HG02840 (cell line): Measurements from ENCODE around the gene ATP8A1.
"Not testable (repeated sequence)": the region's sequence is repeated elsewhere in the genome, so short reads cannot be mapped to it uniquely, and the experiment has no call there.

ENCODE experiments used
- ATAC-seq: cut with Tn5 transposase; IDR thresholded peaks from one replicate; pipeline ENCODE4 v1.9.1; 2021; ENCODE audit warnings: mild to moderate bottlenecking, moderate library complexity, moderate number of reproducible peaks; ENCODE audit not compliant: unreplicated experiment, low FRiP score

Gene ATP8A1

DNA sequence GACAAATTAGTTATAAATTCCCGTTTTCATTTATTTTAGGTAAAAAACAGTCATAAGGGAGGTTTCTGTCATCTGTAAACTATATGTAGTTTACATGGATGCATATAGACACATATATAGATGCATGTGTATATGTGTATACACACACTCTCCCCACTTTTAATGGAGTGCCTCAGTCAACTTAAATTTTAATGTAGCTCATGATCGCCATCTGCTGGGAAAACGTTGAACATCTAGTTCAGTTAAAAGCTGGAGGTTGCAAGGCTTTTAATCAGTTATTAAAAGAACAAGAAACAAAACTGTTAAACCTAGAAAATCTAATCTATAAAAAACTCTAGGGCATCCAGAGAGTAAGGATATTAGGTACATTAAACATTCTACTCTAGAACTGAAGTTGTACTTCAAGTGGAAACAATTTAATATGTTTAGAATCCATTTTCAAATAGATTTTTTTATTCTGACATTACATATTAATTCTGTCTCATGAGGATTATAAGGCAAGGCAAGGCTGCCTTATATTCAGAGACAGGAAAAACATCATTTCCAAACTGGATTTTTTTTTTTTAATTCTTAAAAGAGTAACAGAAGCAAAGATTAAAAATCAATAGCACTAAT lies 137.0 kb downstream of the ATP8A1 start:
- ATAC-seq = no peak

DNA sequence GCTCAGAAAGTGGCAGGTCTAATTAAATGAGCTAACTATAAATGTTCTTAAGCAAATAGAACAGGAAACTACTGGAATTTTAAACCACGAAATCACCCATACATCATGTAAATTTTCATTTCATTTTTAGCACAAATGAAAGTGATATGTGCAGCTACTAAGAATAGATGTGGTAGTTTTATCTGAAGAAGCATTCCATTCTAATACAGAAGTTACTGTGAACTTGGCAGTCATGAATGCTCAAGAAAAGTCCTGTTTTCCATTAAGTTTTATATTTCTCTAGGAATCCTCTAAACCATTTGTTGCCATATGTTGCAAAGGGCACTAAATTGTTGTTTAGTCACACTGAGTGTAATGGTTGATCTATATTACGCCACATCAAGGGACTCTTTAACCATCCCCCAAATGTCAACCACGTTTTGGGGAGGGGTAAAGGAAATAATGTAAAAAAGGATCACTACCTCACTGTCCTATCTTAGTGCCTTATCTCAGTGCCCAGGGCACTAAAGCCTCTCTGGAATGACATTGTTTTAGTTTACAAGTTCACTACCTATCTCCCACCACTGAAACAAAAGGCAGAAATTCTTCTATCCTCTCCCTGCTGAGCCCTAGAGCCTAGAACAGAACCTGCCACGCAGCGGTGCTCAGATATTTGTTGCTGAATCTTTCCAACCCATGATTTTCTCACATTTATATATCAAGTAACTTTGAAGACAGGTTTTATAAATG lies 141.6 kb downstream of the ATP8A1 start:
- ATAC-seq = no peak

DNA sequence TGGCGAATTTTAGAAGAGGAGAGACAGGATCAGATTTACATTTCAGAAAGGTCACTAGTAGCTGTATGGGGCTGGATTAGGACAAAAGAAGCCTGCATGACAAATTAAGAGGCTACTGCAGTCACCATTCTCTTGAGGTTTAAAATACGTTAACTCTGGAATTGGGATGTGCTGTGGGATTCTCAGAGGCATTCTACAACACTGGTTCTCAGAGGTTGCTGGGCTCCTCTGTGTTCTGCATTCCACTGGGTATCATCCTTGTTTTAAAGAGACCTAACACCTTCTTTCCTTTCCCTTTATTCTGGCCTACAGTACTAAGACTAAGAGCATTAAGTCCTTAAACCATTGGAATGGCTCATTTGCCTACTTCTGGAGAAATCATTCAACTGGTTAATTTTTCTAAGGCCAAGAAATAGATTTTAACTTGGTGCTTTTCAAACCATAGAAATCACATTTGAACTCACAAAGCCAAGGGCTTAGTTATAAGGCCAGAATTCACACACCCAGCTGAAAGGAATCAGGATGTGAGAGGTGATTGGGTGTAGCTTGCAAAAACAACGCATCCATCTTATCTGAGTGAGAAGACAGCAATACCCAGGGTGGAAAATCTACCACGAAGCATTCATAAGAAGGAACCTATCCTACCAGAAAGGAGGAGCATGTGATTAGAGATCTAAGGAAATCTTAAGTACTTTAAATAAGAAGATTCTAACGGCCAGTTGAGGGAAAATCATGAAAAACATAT lies 143.0 kb downstream of the ATP8A1 start:
- no peak for ATAC-seq

DNA sequence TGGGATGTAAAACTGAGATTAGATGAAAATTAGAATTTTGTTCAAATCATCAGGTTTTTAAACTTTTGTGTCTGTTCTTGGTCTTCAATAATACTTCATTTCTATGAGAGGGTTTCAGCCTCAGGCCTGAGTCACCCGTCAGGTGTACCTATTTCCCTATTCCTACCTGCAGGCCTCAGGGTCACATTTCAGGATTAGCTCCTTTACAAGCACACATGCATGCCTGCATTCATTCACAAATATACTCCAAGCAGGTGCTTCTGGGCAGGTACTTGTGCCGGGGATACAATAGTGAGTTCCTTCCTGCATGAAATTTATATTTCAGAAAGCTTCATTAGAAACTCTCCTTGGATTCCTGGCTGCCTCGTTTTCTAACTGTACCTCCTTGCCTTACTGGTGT lies 144.7 kb downstream of the ATP8A1 start:
- no peak for ATAC-seq

DNA sequence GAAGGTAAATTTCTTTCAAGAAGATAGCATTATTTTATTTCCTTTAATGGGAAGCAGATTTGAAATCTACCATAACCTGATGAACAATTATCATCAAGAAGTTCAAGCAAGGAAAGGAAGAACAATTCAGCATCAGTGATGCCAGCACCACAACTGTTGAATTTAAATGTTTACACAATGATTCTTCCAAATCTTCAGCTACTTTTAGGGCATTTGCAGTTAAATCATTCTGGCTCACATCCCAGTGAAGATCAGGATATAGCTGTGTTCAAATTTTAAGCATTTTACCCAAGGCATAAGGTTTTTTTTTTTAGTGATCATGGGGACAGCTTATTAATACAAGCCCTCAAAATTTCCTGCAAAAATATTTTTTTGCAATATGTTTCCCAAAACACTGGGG lies 146.7 kb downstream of the ATP8A1 start:
- no peak for ATAC-seq

DNA sequence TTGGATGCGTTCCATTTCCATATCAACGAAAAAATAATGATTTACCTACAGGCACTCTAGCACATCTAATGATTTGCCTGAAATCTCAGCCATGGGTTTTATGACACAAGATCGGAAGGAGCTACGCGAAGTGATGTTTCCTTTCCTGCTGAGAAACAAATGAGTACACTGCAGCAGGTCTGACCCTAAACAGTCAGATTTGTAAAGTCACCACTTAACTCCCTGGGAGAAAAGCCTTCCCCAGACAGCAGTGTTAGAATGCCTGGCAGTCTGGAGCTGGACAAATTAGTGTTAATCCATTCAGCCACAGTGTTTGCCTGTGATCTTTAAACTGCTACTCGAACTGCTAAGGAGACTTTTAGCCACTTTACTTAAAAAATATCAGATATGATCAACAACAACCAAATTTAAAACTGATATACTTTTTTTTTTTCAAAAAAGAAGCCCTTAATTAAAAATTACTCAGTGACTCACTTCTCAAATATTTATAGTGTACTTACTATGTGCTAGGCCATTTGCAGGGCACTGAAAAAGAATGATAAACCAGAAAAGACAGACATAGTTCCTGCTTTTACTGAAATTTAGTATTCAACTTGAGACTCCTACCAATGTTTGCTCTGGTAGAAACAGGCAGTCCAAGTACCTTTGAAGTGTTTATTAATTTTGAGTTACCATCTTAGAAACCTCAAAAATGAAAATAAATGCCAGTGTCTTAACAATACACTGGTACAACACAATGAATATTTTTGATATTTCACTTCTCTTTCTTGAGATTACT lies 155.1 kb downstream of the ATP8A1 start:
- ATAC-seq = no peak

DNA sequence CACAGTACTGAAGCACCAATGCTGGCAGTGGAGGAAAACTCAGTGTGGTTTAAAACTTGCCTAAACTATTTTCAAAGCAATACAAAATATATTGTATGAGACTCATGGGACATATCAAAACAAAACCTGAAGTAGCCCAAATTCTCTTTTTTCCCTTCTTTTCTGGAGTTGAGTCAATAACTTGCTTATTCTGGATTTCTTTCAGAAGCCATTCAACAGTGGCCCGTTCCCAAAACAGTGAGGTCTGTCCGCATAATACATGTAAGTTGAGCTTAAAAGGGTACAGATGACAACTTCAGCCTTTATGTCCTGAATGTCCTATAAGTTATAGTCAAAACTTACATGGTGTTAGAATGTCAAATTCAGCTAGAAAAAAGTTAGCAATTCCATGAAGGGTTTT lies 158.9 kb downstream of the ATP8A1 start:
- ATAC-seq = no peak

DNA sequence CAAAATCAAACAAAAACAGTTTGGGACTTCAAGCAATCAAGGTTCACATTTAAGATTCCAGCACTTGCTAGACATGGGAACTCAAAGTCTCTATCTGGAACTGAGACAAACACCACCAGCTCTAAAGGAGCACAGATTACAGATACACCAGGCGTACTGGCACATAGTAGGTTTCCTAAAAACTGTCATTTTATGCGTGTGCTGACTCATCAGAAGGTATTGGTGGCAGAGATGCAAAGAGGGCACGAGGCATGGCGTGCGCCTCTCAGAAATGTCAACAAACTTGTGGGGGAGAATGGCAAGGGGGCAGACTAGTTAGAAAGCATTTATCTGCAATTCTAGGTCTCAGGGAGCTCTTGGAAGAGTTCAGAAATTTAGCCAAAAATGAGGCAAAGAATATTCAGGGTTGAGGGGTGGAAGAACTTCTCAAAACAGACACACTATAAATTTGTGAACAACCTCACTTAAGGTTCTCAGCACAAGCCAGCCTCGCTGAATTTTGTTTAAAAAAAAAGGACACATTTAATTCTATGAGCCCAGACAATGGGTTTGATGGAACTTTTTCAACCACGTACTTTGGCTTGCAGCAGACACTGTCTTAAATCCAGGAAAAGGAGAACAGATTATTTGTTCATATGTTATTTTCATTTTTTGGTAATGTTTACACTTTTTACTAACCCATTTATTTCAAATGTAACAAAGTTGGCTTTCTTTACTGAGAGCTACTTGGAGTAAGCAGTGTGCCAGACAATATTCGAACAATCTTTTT lies 159.6 kb downstream of the ATP8A1 start:
- no peak for ATAC-seq

DNA sequence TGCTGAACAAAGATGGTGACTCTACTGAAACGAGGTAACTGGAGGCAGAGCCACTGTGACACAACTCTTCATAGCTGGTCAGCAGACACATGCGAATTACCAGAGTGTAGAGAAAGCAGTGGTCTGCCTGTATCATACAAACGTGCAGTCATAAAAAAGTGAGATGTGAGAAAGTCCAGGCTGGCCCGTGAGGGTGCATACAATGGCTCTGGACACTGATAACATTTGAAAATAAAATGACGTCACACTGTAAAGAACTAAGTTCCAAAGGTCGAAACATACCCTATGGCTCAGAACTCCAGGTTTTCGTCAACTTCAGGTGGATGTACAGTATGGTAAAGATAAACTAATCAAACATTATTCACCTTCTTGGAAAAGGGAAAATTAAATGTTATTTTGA lies 163.9 kb downstream of the ATP8A1 start:
- no peak for ATAC-seq

DNA sequence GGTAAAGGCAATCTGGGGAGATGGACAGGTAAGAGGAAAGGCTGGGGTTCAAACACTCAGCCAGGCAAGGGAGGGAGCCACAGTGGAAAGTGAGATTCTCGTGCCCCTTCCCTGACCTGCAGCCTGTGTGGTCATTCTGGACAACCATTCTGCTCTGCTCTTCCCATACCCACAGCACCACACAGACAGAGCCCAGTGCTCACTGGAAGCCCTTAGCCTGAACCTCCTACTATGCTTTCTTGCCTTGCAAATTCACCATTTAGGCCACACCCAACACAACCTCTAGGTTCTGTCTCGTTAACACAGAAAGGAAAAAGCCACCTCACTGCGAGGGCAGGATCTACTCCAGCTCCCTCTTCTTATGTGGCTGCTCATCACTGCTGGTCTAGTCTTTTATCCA lies 166.9 kb downstream of the ATP8A1 start:
- no peak for ATAC-seq

DNA sequence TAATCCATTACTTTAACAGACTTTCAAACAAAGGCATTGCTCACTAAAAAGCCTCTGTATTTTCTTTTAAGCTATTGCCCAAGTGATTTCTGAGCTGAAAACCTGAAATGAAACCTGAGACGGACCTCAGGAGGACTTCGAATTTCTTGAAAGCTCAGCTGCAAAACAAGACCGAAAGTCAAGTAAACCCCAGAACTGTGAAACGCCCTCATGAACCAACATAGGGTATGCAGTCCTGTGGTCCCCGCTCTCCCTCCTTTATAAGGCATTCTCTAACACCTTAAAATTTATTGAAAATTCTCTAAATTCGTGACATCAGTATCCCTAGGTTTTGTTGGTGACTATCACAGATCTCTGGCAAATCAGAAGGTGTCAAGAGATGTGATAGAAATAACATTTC lies 167.8 kb downstream of the ATP8A1 start:
- ATAC-seq = peak; percentile 65

DNA sequence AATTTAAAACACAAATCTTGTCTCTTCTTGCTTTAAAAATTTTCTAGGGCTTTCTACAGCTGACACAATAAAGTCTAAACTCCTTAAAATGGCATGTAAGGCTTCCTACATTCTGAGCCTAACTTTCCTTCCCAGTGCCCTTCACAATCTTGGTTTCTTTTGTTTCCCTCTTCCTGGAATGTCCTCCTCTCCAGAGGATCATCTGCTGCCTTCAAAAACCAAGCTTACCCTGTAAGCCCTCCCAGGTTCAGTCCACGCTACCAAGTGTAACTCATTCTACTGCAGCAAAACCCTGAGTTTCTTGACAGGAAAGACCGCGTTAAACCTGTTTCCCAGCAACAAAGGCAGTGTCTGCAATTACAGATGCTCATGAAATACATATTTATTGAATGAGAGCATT lies 168.4 kb downstream of the ATP8A1 start:
- no peak for ATAC-seq

DNA sequence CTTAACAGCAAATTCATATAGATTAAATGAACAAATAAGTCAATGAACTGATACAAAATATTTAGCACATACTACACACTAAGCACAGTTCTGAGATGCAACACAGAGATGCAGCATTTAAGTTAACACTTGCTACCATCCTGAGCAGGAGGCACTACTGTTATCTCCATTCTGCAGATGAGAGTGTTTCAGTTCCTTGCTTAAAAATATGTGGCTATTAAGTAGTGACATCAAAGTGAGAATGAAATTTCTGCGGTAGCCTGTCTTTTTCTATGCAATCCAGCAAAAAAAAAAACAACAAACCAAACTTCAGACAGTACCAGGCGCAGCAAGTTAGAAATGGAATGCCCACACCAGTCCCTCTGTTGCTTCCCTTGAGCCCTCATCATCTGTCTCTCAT lies 168.8 kb downstream of the ATP8A1 start:
- peak; percentile 76 for ATAC-seq

DNA sequence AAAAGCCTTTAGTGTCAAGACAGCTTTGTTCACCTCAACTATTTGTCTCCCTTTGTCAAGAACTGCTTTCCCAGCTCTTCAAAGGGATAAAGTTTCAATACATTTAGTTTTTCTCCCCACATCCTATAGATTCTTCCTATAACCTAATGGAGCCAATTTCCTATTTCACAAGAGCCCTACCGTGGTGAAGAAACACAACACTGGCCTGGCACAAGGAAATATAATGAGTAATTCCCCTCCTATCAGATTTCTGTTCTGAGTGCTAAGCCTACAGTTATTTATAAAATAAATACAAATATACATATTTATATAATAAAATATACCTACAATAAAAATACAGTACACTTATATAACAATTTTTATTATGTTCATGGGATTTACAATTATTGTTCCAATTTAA lies 169.7 kb downstream of the ATP8A1 start:
- ATAC-seq = no peak

DNA sequence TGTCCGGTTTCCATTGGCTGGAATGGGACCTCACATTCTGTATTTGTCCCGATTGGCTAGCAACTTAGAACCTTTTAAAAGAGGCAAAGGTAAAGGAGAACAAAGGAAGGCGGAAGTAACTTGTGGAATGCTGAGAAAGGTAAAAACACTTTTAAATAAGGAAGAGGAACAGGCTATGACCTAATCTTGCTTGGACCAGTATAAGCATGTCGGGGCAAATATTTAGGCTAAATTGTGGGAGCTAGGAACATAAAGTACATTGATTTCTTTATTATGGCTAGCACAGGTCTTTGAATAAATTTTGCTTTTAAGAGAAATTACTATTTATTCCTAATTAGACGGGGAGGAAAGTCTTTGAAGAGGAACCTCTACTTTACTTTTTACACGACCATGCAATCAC lies 170.7 kb downstream of the ATP8A1 start:
- not testable (repeated sequence) for ATAC-seq

DNA sequence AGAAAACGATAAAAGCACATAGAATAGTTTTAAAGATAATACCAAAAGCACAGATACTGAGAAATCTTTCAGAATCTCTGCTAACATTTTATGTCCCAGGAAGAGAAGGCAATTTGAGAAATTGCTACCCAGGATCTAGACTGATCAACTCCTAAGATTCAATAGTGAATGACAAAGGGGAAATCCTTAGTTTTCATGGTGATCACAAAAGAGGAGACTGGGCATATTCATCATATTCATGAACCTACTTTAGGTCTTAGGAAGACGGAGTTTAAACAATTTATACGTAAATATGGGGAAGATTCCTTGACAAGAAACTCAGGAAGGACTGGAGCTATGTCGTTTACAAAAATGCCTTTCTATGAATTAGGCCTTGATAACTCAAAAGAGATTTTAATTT lies 172.3 kb downstream of the ATP8A1 start:
- ATAC-seq = no peak

DNA sequence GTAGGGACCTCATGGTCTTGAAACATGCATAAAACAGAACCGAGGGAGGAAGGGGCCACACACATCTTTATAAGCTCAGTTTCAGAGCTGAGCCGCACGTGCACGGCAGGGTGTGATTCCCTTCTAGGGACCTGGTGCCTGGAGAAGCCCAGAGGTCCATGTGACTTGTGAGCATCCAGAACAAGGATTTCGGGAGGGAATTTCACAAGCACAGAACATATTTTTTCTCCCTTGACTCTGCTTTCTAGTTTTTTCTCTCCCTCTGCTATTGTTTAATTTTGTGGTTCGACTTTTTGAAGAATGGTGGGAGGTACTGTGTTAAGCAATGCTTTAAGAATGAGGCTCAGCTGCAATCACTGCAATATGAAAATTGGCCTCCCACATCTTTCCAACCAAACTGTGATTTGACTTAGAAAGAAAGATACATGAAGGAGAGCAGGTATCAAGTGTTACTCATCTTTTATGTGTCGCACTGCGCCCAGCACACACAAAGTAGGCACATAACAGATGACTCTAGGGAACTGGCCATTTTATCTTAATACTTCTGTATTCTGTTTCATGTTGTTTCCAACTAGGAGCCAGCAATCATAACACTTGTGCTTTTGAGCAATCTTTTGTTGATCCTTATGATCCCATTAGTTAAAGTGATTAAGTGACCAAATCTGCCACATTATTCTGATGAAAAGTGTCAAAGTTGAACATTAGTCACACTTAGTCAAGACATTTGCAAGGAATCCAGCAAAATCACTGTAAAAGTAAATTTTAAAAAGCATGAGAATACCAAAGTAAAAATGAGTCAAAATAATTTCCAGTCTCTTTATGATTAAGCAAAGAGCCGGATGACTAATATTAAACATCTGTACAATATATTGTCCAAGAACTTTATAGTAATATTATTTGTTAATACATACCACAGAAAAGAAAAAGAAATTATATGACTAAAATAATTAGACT lies 173.2 kb downstream of the ATP8A1 start:
- ATAC-seq = no peak

DNA sequence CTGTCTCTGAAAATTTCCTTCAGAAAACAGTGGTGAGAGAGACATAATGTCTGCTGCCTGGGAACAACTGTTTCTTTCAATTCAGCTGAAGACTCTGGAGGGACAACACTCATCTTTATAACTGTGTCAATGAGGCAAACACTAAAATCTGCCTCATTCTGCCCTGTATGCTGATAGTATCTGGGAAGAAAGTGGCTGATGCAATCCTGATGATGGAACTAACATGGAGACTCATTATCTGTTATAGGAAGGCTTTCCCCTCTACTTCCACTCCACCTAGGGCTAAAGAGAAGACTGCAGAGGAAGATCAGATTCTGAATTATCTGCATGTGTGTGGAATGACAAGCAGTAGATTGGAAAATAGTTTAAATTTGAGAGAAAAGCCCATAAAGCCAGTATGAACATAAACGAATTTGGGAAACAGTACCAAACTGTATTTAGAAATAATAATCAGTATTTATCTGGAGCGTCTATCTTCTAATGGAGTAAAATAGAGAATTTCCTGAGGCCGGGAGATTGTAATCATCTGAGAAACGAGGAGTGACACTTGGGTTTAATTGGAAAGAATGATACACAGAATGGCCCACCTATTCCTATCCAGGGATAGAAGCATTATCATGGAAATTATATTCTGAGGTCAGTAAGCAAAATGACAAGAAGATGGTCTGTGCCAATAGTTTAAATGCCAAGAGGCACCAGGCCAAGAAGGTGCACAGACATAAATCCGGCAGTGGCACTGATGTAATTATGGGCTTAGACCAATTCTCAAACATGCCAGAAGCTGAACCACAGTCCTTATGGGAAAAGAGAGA lies 174.2 kb downstream of the ATP8A1 start:
- ATAC-seq = no peak
